ENCODE data around the gene MISP.
A peak's percentile ranks its signal among the peaks of the same experiment; 100 is the strongest.

Gene MISP

DNA sequence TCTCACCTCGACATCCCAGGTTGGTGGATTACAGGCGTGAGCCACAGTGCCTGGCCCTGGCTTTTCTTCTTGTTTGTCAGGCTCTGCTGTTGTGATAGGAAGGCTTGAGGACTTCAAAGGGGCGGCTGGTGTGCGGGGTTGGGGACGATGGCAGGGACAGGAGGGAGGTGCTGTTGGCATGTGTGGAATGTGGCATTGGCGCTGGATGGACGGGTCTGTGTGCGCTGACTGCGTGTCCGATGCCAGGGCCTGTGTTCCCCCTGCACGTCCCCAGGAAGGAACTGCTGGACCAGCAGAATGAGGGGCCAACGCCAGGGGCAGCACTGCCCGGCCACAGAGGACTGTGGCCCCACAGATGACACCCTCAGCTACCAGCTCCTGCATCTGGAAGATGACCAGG is 33.6 kb downstream of the MISP start:
- no peak for ATAC-seq
- TF ChIP-seq, protein P1, sequence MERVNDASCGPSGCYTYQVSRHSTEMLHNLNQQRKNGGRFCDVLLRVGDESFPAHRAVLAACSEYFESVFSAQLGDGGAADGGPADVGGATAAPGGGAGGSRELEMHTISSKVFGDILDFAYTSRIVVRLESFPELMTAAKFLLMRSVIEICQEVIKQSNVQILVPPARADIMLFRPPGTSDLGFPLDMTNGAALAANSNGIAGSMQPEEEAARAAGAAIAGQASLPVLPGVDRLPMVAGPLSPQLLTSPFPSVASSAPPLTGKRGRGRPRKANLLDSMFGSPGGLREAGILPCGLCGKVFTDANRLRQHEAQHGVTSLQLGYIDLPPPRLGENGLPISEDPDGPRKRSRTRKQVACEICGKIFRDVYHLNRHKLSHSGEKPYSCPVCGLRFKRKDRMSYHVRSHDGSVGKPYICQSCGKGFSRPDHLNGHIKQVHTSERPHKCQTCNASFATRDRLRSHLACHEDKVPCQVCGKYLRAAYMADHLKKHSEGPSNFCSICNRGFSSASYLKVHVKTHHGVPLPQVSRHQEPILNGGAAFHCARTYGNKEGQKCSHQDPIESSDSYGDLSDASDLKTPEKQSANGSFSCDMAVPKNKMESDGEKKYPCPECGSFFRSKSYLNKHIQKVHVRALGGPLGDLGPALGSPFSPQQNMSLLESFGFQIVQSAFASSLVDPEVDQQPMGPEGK (CRISPR knock-in tag; IDR thresholded peaks at IDR 0.05; ENCODE audit: borderline replicate concordance): no peak
- TF ChIP-seq ESRRG (CRISPR knock-in tag; IDR thresholded peaks at IDR 0.05) (no peak), ZNF8 (CRISPR knock-in tag; IDR thresholded peaks at IDR 0.05) (no peak), CSDC2 (CRISPR knock-in tag; IDR thresholded peaks at IDR 0.05) (no peak), TOX (CRISPR knock-in tag; IDR thresholded peaks at IDR 0.05; ENCODE audit: borderline replicate concordance) (no peak), BACH2 (CRISPR knock-in tag; IDR thresholded peaks at IDR 0.05; ENCODE audit: borderline replicate concordance) (no peak), ISL1 (CRISPR knock-in tag; IDR thresholded peaks at IDR 0.05) (no peak), OSR1 (CRISPR knock-in tag; IDR thresholded peaks at IDR 0.05) (no peak), RARB (CRISPR knock-in tag; IDR thresholded peaks at IDR 0.05) (no peak), TCF4 (CRISPR knock-in tag; IDR thresholded peaks at IDR 0.05; ENCODE audit: borderline replicate concordance) (no peak), GLIS3 (CRISPR knock-in tag; IDR thresholded peaks at IDR 0.05) (no peak), SNAI2 (CRISPR knock-in tag; IDR thresholded peaks at IDR 0.05) (no peak)
- TF ChIP-seq, protein P2, sequence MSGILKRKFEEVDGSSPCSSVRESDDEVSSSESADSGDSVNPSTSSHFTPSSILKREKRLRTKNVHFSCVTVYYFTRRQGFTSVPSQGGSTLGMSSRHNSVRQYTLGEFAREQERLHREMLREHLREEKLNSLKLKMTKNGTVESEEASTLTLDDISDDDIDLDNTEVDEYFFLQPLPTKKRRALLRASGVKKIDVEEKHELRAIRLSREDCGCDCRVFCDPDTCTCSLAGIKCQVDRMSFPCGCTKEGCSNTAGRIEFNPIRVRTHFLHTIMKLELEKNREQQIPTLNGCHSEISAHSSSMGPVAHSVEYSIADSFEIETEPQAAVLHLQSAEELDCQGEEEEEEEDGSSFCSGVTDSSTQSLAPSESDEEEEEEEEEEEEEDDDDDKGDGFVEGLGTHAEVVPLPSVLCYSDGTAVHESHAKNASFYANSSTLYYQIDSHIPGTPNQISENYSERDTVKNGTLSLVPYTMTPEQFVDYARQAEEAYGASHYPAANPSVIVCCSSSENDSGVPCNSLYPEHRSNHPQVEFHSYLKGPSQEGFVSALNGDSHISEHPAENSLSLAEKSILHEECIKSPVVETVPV (CRISPR knock-in tag; IDR thresholded peaks at IDR 0.05): no peak
- TF ChIP-seq, protein P3, sequence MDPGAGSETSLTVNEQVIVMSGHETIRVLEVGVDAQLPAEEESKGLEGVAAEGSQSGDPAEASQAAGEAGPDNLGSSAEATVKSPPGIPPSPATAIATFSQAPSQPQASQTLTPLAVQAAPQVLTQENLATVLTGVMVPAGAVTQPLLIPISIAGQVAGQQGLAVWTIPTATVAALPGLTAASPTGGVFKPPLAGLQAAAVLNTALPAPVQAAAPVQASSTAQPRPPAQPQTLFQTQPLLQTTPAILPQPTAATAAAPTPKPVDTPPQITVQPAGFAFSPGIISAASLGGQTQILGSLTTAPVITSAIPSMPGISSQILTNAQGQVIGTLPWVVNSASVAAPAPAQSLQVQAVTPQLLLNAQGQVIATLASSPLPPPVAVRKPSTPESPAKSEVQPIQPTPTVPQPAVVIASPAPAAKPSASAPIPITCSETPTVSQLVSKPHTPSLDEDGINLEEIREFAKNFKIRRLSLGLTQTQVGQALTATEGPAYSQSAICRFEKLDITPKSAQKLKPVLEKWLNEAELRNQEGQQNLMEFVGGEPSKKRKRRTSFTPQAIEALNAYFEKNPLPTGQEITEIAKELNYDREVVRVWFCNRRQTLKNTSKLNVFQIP (CRISPR knock-in tag; IDR thresholded peaks at IDR 0.05; ENCODE audit: borderline replicate concordance, low read depth): no peak

DNA sequence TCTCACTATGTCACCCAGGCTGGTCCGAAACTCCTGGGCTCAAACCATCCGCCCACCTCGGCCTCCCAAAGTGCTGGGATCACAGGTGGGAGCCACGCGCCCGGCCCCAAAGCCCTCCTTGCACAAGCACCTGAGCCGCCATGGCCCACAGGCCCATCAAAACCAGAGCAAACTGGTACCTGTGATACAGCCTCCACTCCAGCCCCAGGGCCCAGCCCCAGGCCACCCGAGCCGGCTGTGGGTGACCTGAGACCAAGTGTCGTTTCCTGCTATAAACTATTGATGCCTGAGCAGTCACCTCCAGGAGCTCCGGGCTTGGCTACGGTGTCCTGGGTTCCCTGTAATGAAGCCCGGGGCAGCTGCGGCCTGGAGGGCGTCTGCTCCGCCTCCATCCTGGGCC is 36.6 kb downstream of the MISP start:
- TF ChIP-seq, protein P1 (CRISPR knock-in tag; IDR thresholded peaks at IDR 0.05; ENCODE audit: borderline replicate concordance): no peak
- no peak for ATAC-seq

DNA sequence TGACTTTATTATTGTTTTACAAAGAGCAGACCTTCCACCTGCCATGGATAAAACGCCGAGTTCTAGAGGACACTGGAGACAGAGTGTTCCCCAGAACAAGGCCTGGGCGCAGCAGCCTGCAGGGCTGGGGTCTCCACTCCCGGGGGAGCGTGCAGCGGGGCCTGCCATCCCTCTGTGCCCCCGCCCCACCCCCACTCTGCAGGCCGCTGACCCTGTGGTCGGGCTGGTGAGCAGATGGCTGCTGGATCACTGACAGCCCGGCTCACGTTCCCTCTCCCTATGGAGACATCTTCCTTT is 37.7 kb downstream of the MISP start:
- no peak for ATAC-seq
- TF ChIP-seq ZC3H10 (CRISPR knock-in tag; IDR thresholded peaks at IDR 0.05) (no peak), ISL1 (CRISPR knock-in tag; IDR thresholded peaks at IDR 0.05) (no peak), ZFP3 (CRISPR knock-in tag; IDR thresholded peaks at IDR 0.05) (no peak), ZFP30 (CRISPR knock-in tag; IDR thresholded peaks at IDR 0.05) (no peak), CSDC2 (CRISPR knock-in tag; IDR thresholded peaks at IDR 0.05) (no peak), GLIS3 (CRISPR knock-in tag; IDR thresholded peaks at IDR 0.05) (no peak), TOX (CRISPR knock-in tag; IDR thresholded peaks at IDR 0.05; ENCODE audit: borderline replicate concordance) (no peak), ZNF565 (CRISPR knock-in tag; conservative IDR thresholded peaks at IDR 0.05; ENCODE audit: low read depth) (no peak), ESRRG (CRISPR knock-in tag; IDR thresholded peaks at IDR 0.05) (no peak), SNAI2 (CRISPR knock-in tag; IDR thresholded peaks at IDR 0.05) (no peak), BACH2 (CRISPR knock-in tag; IDR thresholded peaks at IDR 0.05; ENCODE audit: borderline replicate concordance) (no peak), ZNF70 (CRISPR knock-in tag; IDR thresholded peaks at IDR 0.05) (no peak), RARB (CRISPR knock-in tag; IDR thresholded peaks at IDR 0.05) (no peak), ZNF8 (CRISPR knock-in tag; IDR thresholded peaks at IDR 0.05) (no peak)

DNA sequence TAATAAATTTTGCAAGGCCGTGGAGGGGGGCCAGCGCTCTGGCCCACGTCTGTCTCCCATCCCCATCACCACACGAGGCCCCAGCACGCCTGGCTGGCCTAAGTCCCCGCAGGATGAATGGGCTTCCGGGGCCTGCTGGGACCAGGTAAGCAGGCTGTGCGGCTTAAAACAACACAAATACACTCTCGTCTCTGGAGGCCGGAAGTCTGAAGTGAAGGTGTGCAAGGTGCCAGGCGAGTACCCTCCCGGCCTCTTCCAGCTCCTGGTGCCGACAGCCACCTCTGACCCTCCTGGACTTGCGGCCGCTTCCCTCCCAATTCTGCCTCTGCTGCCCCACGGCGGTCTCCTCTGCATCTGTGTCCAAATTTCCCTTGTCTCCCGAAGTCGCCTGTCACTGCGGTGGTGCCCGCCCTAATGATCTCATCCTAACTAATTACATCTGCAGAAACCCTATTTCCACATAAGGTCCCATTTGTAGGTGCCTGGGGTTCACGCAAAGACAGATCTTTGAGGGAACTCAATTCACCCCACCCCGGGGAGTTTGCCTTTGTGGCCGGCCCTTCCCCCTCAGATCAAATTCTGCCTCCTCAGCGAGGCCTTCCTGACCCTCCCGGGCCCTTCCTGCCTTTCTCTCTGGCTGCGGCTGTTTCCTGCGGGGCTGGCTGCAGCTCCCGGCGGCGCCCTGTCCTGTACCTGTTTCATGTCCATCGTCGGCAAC is 38.2 kb downstream of the MISP start:
- TF ChIP-seq, protein P1 (CRISPR knock-in tag; IDR thresholded peaks at IDR 0.05; ENCODE audit: borderline replicate concordance): no peak
- TF ChIP-seq, protein P4, sequence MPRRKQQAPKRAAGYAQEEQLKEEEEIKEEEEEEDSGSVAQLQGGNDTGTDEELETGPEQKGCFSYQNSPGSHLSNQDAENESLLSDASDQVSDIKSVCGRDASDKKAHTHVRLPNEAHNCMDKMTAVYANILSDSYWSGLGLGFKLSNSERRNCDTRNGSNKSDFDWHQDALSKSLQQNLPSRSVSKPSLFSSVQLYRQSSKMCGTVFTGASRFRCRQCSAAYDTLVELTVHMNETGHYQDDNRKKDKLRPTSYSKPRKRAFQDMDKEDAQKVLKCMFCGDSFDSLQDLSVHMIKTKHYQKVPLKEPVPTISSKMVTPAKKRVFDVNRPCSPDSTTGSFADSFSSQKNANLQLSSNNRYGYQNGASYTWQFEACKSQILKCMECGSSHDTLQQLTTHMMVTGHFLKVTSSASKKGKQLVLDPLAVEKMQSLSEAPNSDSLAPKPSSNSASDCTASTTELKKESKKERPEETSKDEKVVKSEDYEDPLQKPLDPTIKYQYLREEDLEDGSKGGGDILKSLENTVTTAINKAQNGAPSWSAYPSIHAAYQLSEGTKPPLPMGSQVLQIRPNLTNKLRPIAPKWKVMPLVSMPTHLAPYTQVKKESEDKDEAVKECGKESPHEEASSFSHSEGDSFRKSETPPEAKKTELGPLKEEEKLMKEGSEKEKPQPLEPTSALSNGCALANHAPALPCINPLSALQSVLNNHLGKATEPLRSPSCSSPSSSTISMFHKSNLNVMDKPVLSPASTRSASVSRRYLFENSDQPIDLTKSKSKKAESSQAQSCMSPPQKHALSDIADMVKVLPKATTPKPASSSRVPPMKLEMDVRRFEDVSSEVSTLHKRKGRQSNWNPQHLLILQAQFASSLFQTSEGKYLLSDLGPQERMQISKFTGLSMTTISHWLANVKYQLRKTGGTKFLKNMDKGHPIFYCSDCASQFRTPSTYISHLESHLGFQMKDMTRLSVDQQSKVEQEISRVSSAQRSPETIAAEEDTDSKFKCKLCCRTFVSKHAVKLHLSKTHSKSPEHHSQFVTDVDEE (CRISPR knock-in tag; IDR thresholded peaks at IDR 0.05): no peak
- TF ChIP-seq PPARA (CRISPR knock-in tag; IDR thresholded peaks at IDR 0.05; ENCODE audit: borderline replicate concordance): no peak
- no peak for TF ChIP-seq ZC3H10 (CRISPR knock-in tag; IDR thresholded peaks at IDR 0.05)
- no peak for TF ChIP-seq GLIS3 (CRISPR knock-in tag; IDR thresholded peaks at IDR 0.05)
- TF ChIP-seq ZFP30 (CRISPR knock-in tag; IDR thresholded peaks at IDR 0.05): no peak
- no peak for TF ChIP-seq OSR1 (CRISPR knock-in tag; IDR thresholded peaks at IDR 0.05)
- TF ChIP-seq, protein P3 (CRISPR knock-in tag; IDR thresholded peaks at IDR 0.05; ENCODE audit: borderline replicate concordance, low read depth): no peak
- ATAC-seq: peak; percentile 34; the same call in 1 of the 3 replicates
